Endothelial cell of umbilical vein (primary cell): ENCODE measurements around the gene MAP2K5. TPM values are rescaled to one million over a fixed set of nuclear protein-coding genes. Genes with fewer than 3 reads are reported as not detected.

Experiments used
- BruUV-seq: library from RNA; stranded (reverse); fragments of 400-500 nt; replicated peaks from 2 replicates; lab custom pipeline; 2021; lab: Mats Ljungman, UMichigan
- CTCF ChIA-PET: fragments of 300-600, 350-600 bp; sonication (Branson Sonifier 250); formaldehyde crosslinking; loops from one replicate; lab custom pipeline; 2021; ENCODE audit warnings: antibody characterized with exemption, inconsistent platforms; lab: Charles Lee
- POLR2A ChIA-PET: fragments of 300-600, 350-600 bp; sonication (Branson Sonifier 250); formaldehyde crosslinking; loops from one replicate; lab custom pipeline; 2021; ENCODE audit warnings: antibody characterized with exemption, inconsistent platforms; lab: Charles Lee
- DNase-seq: peaks from one replicate; pipeline ENCODE4 v3.0.0-alpha.2; 2011; ENCODE audit warnings: low read depth, low spot score
- FAIRE-seq: peaks from 2 replicates; lab custom pipeline; 2011; peaks lifted over from hg19 to GRCh38; lab: Jason Lieb, UNC
- H2AFZ ChIP-seq: 2 replicates; pipeline ENCODE4 v1.6.0; 2012; ENCODE audit warnings: low read depth, low read length, control low read depth, inconsistent platforms
- H3K27ac ChIP-seq: 2 replicates; pipeline ENCODE4 v1.5.1; 2011; ENCODE audit warnings: low read depth, mild to moderate bottlenecking, control low read depth, low read length, moderate library complexity; ENCODE audit not compliant: insufficient read depth
- H3K27me3 ChIP-seq, 2 experiments: 2 replicates each; pipeline versions ENCODE4 v1.6.0 to v1.6.1; 2011; ENCODE audit warnings: low read length in 2 of 2, mixed read lengths in 1 of 2; ENCODE audit not compliant: control insufficient read depth in 2 of 2, insufficient read depth in 2 of 2
- H3K36me3 ChIP-seq, 2 experiments: 2 replicates in 1 of 2; 3 replicates in 1 of 2; pipeline ENCODE4 v1.5.1; 2011; ENCODE audit warnings: low read length in 2 of 2, mild to moderate bottlenecking in 1 of 2, moderate library complexity in 1 of 2; ENCODE audit not compliant: control insufficient read depth in 2 of 2, insufficient read depth in 2 of 2; ENCODE audit errors: extremely low read depth in 1 of 2
- H3K4me1 ChIP-seq: 3 replicates; pipeline ENCODE4 v1.5.1; 2011; ENCODE audit warnings: mild to moderate bottlenecking, low read length; ENCODE audit not compliant: control insufficient read depth, insufficient read depth; ENCODE audit errors: extremely low read depth
- H3K4me2 ChIP-seq: 2 replicates; pipeline ENCODE4 v1.6.1; 2011; ENCODE audit warnings: low read length, control low read depth, mixed read lengths; ENCODE audit not compliant: insufficient read depth
- H3K4me3 ChIP-seq, 3 experiments: fragments of 200-600 bp in 1 of 3; sonication (generic), shearing (Covaris generic) in 1 of 3; replicated peaks in 1 of 3; 2 replicates each; pipeline ENCODE4 v1.5.1; 2011 to 2016; ENCODE audit warnings: control low read depth in 3 of 3, low read length in 3 of 3, mild to moderate bottlenecking in 2 of 3, inconsistent platforms in 1 of 3, low read depth in 1 of 3, moderate library complexity in 1 of 3; ENCODE audit not compliant: insufficient read depth in 1 of 3
- H3K79me2 ChIP-seq: 2 replicates; pipeline ENCODE4 v1.6.0; 2012; ENCODE audit warnings: low read length, inconsistent platforms; ENCODE audit not compliant: control insufficient read depth, insufficient read depth
- H3K9ac ChIP-seq: replicated peaks from 2 replicates; pipeline ENCODE3; 2011; ENCODE audit warnings: low read length, control low read depth; ENCODE audit not compliant: insufficient read depth; ENCODE audit errors: extremely low read depth
- H3K9me1 ChIP-seq: replicated peaks from 3 replicates; pipeline ENCODE4 v1.6.0; 2011; ENCODE audit warnings: mild to moderate bottlenecking, low read length; ENCODE audit not compliant: control insufficient read depth, insufficient read depth; ENCODE audit errors: extremely low read depth
- H3K9me3 ChIP-seq: replicated peaks from 2 replicates; pipeline ENCODE4 v1.5.1; 2012; ENCODE audit warnings: low read length, inconsistent platforms; ENCODE audit not compliant: control insufficient read depth, insufficient read depth
- H4K20me1 ChIP-seq: replicated peaks from 2 replicates; pipeline ENCODE3; 2011; ENCODE audit warnings: mild to moderate bottlenecking, low read length; ENCODE audit not compliant: control insufficient read depth, insufficient read depth; ENCODE audit errors: extremely low read depth
- EZH2 ChIP-seq: IDR thresholded peaks from 2 replicates; pipeline ENCODE4 v1.6.1; 2012; ENCODE audit warnings: borderline replicate concordance, low read depth, mild to moderate bottlenecking, moderate library complexity, low read length, inconsistent platforms; ENCODE audit not compliant: severe bottlenecking
- FOS ChIP-seq: IDR thresholded peaks from 2 replicates; pipeline ENCODE4 v1.6.1; 2011; ENCODE audit warnings: mild to moderate bottlenecking, low read length, moderate library complexity, borderline replicate concordance; ENCODE audit not compliant: insufficient read depth
- GATA2 ChIP-seq: IDR thresholded peaks from 2 replicates; pipeline ENCODE4 v1.7.0; 2011; ENCODE audit warnings: low read depth, mild to moderate bottlenecking, moderate library complexity, mixed read lengths, low read length; ENCODE audit not compliant: insufficient read length, insufficient read depth
- JUN ChIP-seq: IDR thresholded peaks from 2 replicates; pipeline ENCODE4 v1.6.1; 2011; ENCODE audit warnings: borderline replicate concordance, low read depth; ENCODE audit not compliant: insufficient read length, insufficient read depth
- MYC ChIP-seq: IDR thresholded peaks from one replicate; pipeline ENCODE4 v1.6.1; 2011; ENCODE audit warnings: mild to moderate bottlenecking, low read depth, low read length
- POLR2A ChIP-seq: IDR thresholded peaks from 2 replicates; pipeline ENCODE4 v1.6.1; 2012; ENCODE audit warnings: low read depth, mild to moderate bottlenecking, control low read depth, low read length
- POLR2AphosphoS5 ChIP-seq: IDR thresholded peaks from 2 replicates; pipeline ENCODE4 v1.6.1; 2012; ENCODE audit warnings: low read depth, mild to moderate bottlenecking, control low read depth, low read length, moderate library complexity; ENCODE audit not compliant: insufficient read depth
- dilution Hi-C: fragments of 300-500 bp; cut with MboI; formaldehyde crosslinking; loops from one replicate; pipeline ENCODE4 v1.15.0; 2019; ENCODE audit warnings: low sequenced_read_pairs; ENCODE audit not compliant: extremely low pct_ligation_motif_present
- intact Hi-C: fragments of 100-400 bp; cut with micrococcal nuclease; formaldehyde crosslinking; loops from one replicate; pipeline ENCODE4 v1.10.0; 2022
- polyA plus RNA-seq, 4 experiments: library from polyadenylated mRNA; depleted of rRNA in 3 of 4; stranded (reverse) in 3 of 4; unstranded in 1 of 4; fragments of >200 nt; gene quantifications; 2 replicates each; pipeline versions ENCODE4 v1.2.1 to v1.2.3, GENCODE V29; 2011 to 2012; ENCODE audit warnings: missing spikeins in 1 of 4
- total RNA-seq: library from RNA; stranded (reverse); gene quantifications from 2 replicates; pipeline ENCODE4 v1.2.3, GENCODE V29; 2021
- TF ChIP-seq, protein P1 (sequence below), 2 donors: IDR thresholded peaks; 1 replicate in 1 of 2; 2 replicates in 1 of 2; pipeline ENCODE4 v1.5.1; 2011; ENCODE audit warnings: low read length in 2 of 2, mild to moderate bottlenecking in 2 of 2, moderate library complexity in 2 of 2, control low read depth in 1 of 2, inconsistent platforms in 1 of 2, low read depth in 1 of 2; ENCODE audit not compliant: insufficient read depth in 1 of 2; ENCODE audit errors: extremely low read depth in 1 of 2
- TF ChIP-seq, protein P2 (sequence below): IDR thresholded peaks from 2 replicates; pipeline ENCODE4 v1.6.1; 2011; ENCODE audit not compliant: insufficient read depth, insufficient read length

Gene MAP2K5
- total and polyA plus RNA-seq, 2 donors (not counting 3 experiments of a cell fraction or from before 2014, with no cell fraction given): 4.9 to 24.7 TPM

DNA sequence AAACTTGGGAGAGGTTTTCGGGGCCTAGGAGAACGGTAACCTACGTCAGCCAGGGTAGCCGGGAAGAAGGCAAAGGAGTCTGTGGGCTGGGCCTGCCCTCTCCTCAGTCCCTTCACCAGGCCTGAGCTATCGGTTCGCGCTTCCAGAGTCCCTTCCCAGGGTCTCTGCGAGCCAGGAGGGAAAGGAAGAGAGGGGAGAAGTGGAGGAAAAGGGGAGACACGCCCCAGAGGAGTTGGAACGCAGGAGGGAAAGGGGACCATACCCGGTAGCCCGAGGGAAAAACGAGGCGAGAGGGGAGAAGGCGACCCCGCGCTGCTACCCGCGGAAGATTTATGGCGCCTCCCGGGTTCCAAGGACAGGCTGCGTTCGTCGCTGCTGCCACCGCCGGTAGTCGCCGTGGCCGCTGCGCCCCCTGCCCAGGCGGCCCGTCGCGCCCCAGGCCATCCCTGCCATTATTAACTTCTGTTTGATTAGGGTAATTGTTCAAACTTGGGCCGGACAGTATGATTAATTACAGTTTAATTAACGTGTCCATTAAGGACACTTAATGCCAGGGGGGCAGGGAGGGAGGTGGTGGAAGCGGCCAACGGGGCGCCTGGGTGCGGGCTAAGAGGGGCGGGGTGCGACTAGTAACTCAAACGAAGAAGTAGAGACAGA, 279.4 kb downstream of the MAP2K5 start:
- no peaks in the 10 kb centered on the region for H3K79me2 ChIP-seq
- intact Hi-C loops (no loop called here), dilution Hi-C loops (no loop called here)
- no TSS peak for BruUV-seq
- peaks cover 2% of the 10 kb centered on the region for H3K4me1 ChIP-seq
- no peak overlapping the region for H2AFZ ChIP-seq
- TF ChIP-seq GATA2: no peak
- no peak for TF ChIP-seq EZH2
- TF ChIP-seq POLR2A: no peak
- TF ChIP-seq MYC: no peak
- no peak for TF ChIP-seq JUN
- TF ChIP-seq, protein P1, sequence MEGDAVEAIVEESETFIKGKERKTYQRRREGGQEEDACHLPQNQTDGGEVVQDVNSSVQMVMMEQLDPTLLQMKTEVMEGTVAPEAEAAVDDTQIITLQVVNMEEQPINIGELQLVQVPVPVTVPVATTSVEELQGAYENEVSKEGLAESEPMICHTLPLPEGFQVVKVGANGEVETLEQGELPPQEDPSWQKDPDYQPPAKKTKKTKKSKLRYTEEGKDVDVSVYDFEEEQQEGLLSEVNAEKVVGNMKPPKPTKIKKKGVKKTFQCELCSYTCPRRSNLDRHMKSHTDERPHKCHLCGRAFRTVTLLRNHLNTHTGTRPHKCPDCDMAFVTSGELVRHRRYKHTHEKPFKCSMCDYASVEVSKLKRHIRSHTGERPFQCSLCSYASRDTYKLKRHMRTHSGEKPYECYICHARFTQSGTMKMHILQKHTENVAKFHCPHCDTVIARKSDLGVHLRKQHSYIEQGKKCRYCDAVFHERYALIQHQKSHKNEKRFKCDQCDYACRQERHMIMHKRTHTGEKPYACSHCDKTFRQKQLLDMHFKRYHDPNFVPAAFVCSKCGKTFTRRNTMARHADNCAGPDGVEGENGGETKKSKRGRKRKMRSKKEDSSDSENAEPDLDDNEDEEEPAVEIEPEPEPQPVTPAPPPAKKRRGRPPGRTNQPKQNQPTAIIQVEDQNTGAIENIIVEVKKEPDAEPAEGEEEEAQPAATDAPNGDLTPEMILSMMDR (IDR thresholded peaks at IDR 0.05; ENCODE audit: extremely low read depth in 1 of 2, insufficient read depth in 1 of 2, low read depth in 1 of 2, low read length in 2 of 2): no peak
- TF ChIP-seq FOS: no peak
- no peak for TF ChIP-seq POLR2AphosphoS5
- TF ChIP-seq, protein P2, sequence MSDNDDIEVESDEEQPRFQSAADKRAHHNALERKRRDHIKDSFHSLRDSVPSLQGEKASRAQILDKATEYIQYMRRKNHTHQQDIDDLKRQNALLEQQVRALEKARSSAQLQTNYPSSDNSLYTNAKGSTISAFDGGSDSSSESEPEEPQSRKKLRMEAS: no peak
- POLR2A ChIA-PET: no interaction called here
- peaks cover 78 to 87% of the 10 kb centered on the region in 2 experiments for H3K27me3 ChIP-seq
- FAIRE-seq (no peak), DNase-seq (no peak)
- H3K27ac ChIP-seq: no peak overlapping the region
- no peak overlapping the region for H3K4me3 ChIP-seq
- no peak overlapping the region for H3K4me2 ChIP-seq
- CTCF ChIA-PET: interaction anchor here (1.4 kb wide), 1 partner anchor 10 kb away, joined by 6 read pairs; no protein-coding TSS in a partner anchor
- H3K36me3 ChIP-seq: no peaks in the 10 kb centered on the region
- no peaks in the 10 kb centered on the region for H3K9me3 ChIP-seq
- H3K9me1 ChIP-seq: no peaks in the 10 kb centered on the region
- no peak overlapping the region for H3K9ac ChIP-seq
- no peaks in the 10 kb centered on the region for H4K20me1 ChIP-seq
